ENCODE measurements around the gene DENND5B.
"Not testable (repeated sequence)": the region's sequence is repeated elsewhere in the genome, so short reads cannot be mapped to it uniquely, and the experiment has no call there.

DENND5B gene

DNA sequence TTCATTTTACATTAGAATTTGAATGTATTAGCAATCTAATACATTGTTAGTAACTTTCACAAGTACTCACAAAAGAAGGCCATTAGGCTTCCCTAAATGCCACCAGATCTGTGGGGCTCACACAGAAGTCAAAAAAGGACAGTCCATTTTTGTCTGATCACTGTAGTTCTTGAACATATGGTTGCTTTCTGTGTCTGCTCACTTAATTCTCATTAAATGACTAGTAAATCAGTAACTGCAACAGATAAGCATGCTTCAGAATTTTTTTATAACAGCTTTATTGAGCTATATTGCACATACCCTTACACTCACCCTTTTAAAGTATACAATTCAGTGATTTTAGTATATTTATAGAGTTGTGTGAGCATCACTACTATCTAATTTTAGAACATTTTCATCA, 71.4 kb downstream of the DENND5B start:
- Mint-ChIP-seq H3K4me1 (peaks cover 30% of the 10 kb centered on the region), H3K27ac (no peak overlapping the region), H3K27me3 (no peaks in the 10 kb centered on the region), H3K36me3 (peaks cover 7% of the 10 kb centered on the region), H3K9me3 (no peaks in the 10 kb centered on the region), H3K4me3 (no peak overlapping the region)
- ATAC-seq (ENCODE audit: low read depth) = no peak
- no peak for DNase-seq (ENCODE audit: low spot score in 2 of 2)

DNA sequence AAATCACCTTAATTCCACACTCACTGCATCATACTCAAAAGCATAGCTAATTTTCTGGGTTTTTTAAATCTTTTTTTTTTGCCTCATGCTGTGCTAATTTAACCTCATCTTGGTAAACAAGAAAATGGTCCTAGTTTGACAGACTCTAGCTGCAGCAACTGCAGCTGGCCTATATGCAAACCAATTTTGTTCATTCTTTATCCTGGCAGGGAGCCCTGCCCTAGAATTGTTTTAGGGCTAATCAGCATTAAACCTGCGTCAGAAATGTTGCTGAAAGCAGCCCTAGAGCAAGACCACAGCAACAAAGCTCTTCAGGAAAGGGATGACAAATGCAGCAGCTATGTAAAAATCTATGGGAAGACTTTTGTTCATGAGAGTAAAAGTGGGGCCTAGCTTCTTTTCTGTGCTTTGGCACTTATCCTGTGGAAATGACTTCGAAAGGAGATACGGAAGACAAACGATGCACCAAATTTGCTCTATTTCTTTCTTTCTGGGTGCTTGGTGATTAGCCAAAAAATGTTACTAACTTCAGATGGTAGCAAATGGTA, 72.2 kb downstream of the DENND5B start:
- H3K36me3 Mint-ChIP-seq = peaks cover 7% of the 10 kb centered on the region
- no peaks in the 10 kb centered on the region for H3K27me3 Mint-ChIP-seq
- ATAC-seq (ENCODE audit: low read depth) (no peak), DNase-seq (ENCODE audit: low spot score in 2 of 2) (no peak)
- H3K9me3 Mint-ChIP-seq = no peaks in the 10 kb centered on the region
- H3K4me3 Mint-ChIP-seq = no peak overlapping the region
- H3K27ac Mint-ChIP-seq = peak overlapping the region; percentile 3
- H3K4me1 Mint-ChIP-seq = peaks cover 32% of the 10 kb centered on the region

DNA sequence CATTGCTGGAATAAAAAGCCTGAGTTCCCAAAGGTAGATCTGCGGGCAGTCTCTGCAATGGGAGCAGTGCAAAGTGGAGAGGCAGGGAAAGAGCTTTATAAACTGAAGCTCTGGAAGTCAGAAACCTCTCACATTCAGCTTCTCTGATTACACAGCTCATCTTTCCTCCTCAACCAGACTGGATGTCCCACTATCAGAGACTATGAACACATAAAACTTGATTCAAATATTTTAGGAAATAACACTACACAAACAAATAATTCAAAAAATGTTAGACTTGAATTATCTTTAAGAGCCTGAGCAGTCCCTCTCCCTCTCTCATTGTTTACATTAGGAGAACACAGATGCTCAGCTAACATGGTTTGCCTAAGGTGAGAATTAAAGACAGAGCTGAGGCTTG, 72.9 kb downstream of the DENND5B start:
- ATAC-seq (ENCODE audit: low read depth) (no peak), DNase-seq (ENCODE audit: low spot score in 2 of 2) (no peak)
- Mint-ChIP-seq H3K9me3 (no peaks in the 10 kb centered on the region), H3K36me3 (peaks cover 7% of the 10 kb centered on the region), H3K4me1 (peaks cover 38% of the 10 kb centered on the region), H3K4me3 (no peak overlapping the region), H3K27ac (peak overlapping the region; percentile 73), H3K27me3 (no peaks in the 10 kb centered on the region)

DNA sequence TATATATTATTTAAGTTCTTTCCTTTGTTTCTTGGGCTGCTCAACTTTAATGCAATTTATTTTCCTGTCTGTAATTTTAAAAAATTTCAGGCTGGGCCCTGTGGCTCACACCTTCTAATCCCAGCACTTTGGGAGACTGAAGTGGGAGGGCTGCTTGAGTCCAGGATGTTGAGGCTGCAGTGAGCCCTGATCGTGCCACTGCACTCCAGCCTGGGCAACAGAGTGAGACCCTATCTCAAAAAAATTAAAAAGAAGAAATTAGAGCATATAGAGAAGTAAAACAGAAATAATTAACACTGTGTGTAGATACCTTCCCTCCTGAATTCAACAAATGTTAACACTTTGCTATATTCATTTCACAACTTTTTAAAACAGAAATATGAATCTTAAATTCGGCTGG, 74.2 kb downstream of the DENND5B start:
- peaks cover 7% of the 10 kb centered on the region for H3K36me3 Mint-ChIP-seq
- peak overlapping the region; percentile 73 for H3K27ac Mint-ChIP-seq
- no peaks in the 10 kb centered on the region for H3K9me3 Mint-ChIP-seq
- H3K4me3 Mint-ChIP-seq = no peak overlapping the region
- ATAC-seq (ENCODE audit: low read depth) (no peak), DNase-seq (ENCODE audit: low spot score in 2 of 2) (no peak)
- no peaks in the 10 kb centered on the region for H3K27me3 Mint-ChIP-seq
- peaks cover 35% of the 10 kb centered on the region for H3K4me1 Mint-ChIP-seq

- ATAC-seq (ENCODE audit: low read depth) (no peak), DNase-seq (ENCODE audit: low spot score in 2 of 2) (no peak)
- Mint-ChIP-seq H3K9me3 (no peaks in the 10 kb centered on the region), H3K27me3 (no peaks in the 10 kb centered on the region), H3K36me3 (peaks cover 8% of the 10 kb centered on the region), H3K27ac (no peak overlapping the region), H3K4me1 (peaks cover 32% of the 10 kb centered on the region), H3K4me3 (no peak overlapping the region)
These were observed 76.0 kb downstream of the DENND5B start for GRCh38 chr12:31514912-31515311.

DNA sequence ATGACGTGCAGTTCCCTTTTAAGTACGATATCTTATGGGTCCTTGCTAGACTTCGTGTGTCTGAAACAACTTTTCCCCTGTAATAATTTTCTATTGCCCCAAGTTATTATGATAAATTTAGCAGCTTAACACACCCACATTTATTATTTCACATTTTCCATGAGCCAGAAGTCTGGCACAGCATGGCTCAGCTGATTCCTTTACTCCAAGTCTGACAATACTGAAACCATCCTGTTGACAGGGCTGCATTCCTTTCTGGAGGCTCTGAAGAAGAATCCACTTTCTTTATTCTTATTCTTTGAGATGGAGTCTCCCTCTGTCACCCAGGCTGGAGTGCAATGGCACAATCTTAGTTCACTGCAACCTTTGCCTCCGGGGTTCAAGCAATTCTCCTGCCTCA, 80.9 kb downstream of the DENND5B start:
- Mint-ChIP-seq H3K4me1 (peaks cover 21% of the 10 kb centered on the region), H3K27ac (no peak overlapping the region), H3K36me3 (peaks cover 13% of the 10 kb centered on the region), H3K27me3 (no peaks in the 10 kb centered on the region), H3K9me3 (no peaks in the 10 kb centered on the region), H3K4me3 (no peak overlapping the region)
- ATAC-seq (ENCODE audit: low read depth) = no peak
- no peak for DNase-seq (ENCODE audit: low spot score in 2 of 2)

DNA sequence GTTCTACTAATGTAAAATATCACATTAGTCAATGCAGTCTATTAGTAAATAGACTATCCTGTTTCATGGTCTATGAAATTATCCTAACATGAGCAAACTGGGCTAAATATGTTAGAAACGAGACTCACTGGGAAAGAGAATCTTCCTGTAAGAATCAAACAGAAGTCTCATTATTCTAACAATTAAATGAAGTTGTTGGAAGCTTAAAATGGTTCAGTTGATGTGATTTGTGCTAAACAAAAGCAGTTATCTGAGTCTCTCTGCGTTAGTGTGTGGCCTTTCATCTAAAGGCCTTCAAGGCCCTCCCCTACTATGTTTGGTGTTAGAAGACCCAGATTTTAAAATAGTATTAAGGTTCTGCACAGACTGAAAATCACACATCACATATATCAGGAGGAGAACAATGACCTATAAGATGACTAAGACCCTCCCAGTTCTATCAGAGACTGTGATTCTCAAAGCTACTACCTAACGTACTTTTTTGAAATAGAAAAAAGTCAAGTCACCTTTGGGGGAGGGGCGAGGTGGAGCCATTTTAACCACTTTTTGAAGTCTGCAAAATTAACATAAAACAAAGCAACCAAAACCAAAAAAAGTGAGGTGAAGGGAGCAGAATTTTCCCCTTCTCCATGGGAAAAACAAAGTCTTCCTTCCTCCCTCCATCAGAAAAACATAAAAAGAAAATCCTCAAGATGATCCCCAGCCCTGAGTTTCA, 82.3 kb downstream of the DENND5B start:
- Mint-ChIP-seq H3K9me3 (no peaks in the 10 kb centered on the region), H3K4me3 (no peak overlapping the region), H3K27me3 (no peaks in the 10 kb centered on the region), H3K27ac (peak overlapping the region; percentile 70), H3K36me3 (peaks cover 10% of the 10 kb centered on the region), H3K4me1 (peaks cover 16% of the 10 kb centered on the region)
- DNase-seq (ENCODE audit: low spot score in 2 of 2) (no peak), ATAC-seq (ENCODE audit: low read depth) (no peak)

DNA sequence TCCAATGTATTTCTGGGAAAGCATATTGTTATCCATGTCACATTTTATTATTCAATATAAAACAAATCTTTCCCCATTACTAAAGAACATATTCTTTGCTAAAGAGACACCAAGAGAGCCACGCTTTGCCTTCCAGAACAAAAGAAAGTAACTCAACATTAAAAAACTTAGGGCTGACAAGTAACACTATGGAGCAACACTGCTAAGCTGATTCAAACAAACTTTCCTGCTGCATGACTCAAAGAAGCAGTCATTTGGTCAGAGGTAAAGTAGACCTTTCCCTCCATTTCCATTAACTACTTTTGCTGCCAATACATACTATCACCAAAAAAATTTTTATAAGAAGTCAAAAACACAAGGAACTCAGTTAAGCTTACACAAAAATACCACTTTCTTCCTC, 83.0 kb downstream of the DENND5B start:
- Mint-ChIP-seq H3K4me3 (no peak overlapping the region), H3K4me1 (peaks cover 13% of the 10 kb centered on the region), H3K27me3 (no peaks in the 10 kb centered on the region), H3K27ac (peak overlapping the region; percentile 70), H3K9me3 (no peaks in the 10 kb centered on the region), H3K36me3 (peaks cover 10% of the 10 kb centered on the region)
- no peak for ATAC-seq (ENCODE audit: low read depth)
- no peak for DNase-seq (ENCODE audit: low spot score in 2 of 2)

DNA sequence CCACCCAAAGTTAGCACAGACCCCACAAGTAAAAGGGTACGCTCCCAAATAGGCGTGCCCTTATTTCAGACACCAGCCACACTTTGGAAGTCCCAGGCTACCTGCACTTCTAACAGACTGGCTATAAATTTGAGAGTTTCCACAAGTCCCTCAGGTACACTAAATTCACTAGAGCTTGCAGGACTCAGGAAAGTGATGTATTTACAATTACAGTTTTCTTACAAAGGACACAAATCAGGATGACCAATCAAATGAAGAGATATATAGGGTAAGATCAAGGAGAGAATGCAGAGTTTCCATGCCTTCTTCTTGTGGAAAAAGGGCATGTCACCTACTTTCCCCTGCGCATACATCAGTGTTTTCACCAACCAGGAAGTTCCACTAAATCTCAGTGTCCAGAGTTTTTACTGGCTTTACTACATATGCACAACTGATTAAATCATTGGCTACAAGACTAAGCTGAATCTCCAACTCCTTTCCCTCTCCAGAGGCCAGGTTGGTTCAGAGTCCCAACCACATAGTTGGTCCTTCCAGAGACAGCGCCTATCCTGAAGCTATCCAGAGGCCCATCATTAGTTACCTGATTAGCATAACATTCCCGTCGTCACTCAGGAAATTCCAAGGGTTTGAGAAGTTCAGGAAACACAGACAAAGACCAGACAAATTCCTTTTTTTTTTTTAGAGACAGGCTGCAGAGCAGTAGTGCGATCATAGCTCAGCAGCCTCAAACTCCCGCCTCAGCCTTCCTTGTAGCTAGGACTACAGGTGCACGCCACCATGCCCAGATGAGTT, 84.2 kb downstream of the DENND5B start:
- Mint-ChIP-seq H3K27me3 (no peaks in the 10 kb centered on the region), H3K36me3 (peaks cover 10% of the 10 kb centered on the region), H3K9me3 (no peaks in the 10 kb centered on the region), H3K4me3 (no peak overlapping the region), H3K27ac (peak overlapping the region; percentile 39), H3K4me1 (peaks cover 20% of the 10 kb centered on the region)
- ATAC-seq (ENCODE audit: low read depth) (no peak), DNase-seq (ENCODE audit: low spot score in 2 of 2) (no peak)

- Mint-ChIP-seq H3K27me3 (no peaks in the 10 kb centered on the region), H3K4me1 (peaks cover 27% of the 10 kb centered on the region), H3K36me3 (peaks cover 11% of the 10 kb centered on the region), H3K27ac (no peak overlapping the region), H3K4me3 (no peak overlapping the region), H3K9me3 (no peaks in the 10 kb centered on the region)
- no peak for DNase-seq (ENCODE audit: low spot score in 2 of 2)
- ATAC-seq (ENCODE audit: low read depth) = no peak
These were observed 86.2 kb downstream of the DENND5B start for GRCh38 chr12:31504625-31505222.

- peak in 1 of 2 donors; percentile 3 for DNase-seq (ENCODE audit: low spot score in 2 of 2)
- not testable (repeated sequence) for H3K4me3 Mint-ChIP-seq, H3K9me3 Mint-ChIP-seq, H3K36me3 Mint-ChIP-seq, H3K27me3 Mint-ChIP-seq
- peaks cover 24% of the 10 kb centered on the region for H3K4me1 Mint-ChIP-seq
- H3K27ac Mint-ChIP-seq = peak overlapping the region; percentile 20
- ATAC-seq (ENCODE audit: low read depth) = peak; percentile 50
These were observed 89.9 kb downstream of the DENND5B start for GRCh38 chr12:31501014-31501413.

- no peaks in the 10 kb centered on the region for H3K9me3 Mint-ChIP-seq
- H3K27ac Mint-ChIP-seq = no peak overlapping the region
- DNase-seq (ENCODE audit: low spot score in 2 of 2) = no peak
- H3K4me3 Mint-ChIP-seq = no peak overlapping the region
- peaks cover 10% of the 10 kb centered on the region for H3K36me3 Mint-ChIP-seq
- H3K4me1 Mint-ChIP-seq = peaks cover 28% of the 10 kb centered on the region
- ATAC-seq (ENCODE audit: low read depth) = no peak
- H3K27me3 Mint-ChIP-seq = no peaks in the 10 kb centered on the region
These were observed 91.4 kb downstream of the DENND5B start for GRCh38 chr12:31499567-31499966.

- H3K27ac Mint-ChIP-seq = no peak overlapping the region
- ATAC-seq (ENCODE audit: low read depth) = no peak
- no peak overlapping the region for H3K4me3 Mint-ChIP-seq
- peaks cover 35% of the 10 kb centered on the region for H3K4me1 Mint-ChIP-seq
- H3K27me3 Mint-ChIP-seq = no peaks in the 10 kb centered on the region
- no peak for DNase-seq (ENCODE audit: low spot score in 2 of 2)
- peaks cover 18% of the 10 kb centered on the region for H3K36me3 Mint-ChIP-seq
- no peaks in the 10 kb centered on the region for H3K9me3 Mint-ChIP-seq
These were observed 92.5 kb downstream of the DENND5B start for GRCh38 chr12:31498424-31498823.

DNA sequence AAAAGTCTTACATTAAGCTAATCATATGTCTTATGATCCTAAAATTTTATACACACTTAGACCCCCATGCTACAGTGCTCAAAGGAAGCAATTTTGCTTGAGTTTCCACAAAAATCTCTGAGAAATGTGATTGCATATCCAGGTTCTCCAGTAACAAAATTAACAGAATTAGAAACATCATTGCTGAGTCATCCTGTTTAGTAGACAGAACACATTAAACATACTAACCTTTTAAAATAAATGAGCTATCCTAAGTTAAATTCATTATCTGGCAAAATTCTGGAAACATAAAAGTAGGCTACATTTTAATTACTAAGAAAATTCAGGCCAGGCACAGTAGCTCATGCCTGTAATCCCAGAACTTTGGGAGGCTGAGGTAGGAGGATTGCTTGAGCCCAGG, 94.7 kb downstream of the DENND5B start:
- Mint-ChIP-seq H3K27ac (no peak overlapping the region), H3K4me1 (peaks cover 26% of the 10 kb centered on the region), H3K27me3 (no peaks in the 10 kb centered on the region), H3K9me3 (no peaks in the 10 kb centered on the region), H3K36me3 (peaks cover 24% of the 10 kb centered on the region), H3K4me3 (no peak overlapping the region)
- DNase-seq (ENCODE audit: low spot score in 2 of 2) (no peak), ATAC-seq (ENCODE audit: low read depth) (no peak)

All from memory B cell (primary cell).